ENCODE data around the gene SLC45A3. TPM values are rescaled to one million over a fixed set of nuclear protein-coding genes. Genes with fewer than 3 reads are reported as not detected.
A peak's percentile ranks its signal among the peaks of the same experiment; 100 is the strongest.

SLC45A3 gene
- total RNA-seq, 1 experiment from 2014 or later = 16.7 TPM

DNA sequence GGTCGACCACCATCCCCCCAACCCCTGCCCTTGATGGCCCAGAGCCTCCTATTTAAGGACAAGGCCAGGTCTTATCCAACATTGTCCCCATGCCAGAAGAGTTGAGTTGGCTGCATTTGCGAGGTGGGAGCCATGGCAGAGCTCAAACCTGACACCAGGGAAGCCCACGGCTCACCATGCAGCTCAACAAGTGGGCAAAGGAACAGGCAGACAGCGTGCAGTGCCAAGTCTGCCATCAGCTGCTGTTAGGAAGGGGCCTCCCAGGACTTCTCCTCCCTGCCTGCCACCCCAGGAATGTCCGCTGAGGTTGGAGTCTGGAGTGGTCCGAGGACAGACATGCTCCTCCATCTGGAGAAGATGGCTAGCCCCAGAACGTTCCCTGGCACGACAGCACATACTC is 19.9 kb downstream of the SLC45A3 start:
- no peak overlapping the region for H3K23ac ChIP-seq (ENCODE audit: insufficient read length, low read depth, low read length)
- H3K14ac ChIP-seq (ENCODE audit: insufficient read depth, low read length) = no peak overlapping the region; the same call in 1 of the 2 replicates
- no peaks in the 10 kb centered on the region for H3K9me3 Mint-ChIP-seq
- H4K91ac ChIP-seq (ENCODE audit: insufficient read length, low read depth, low read length) = no peak overlapping the region
- peak overlapping the region in 2 of 3 experiments; percentile 72 to 89; a peak in 3 of 7 replicates for H3K27ac Mint-ChIP-seq
- H2BK12ac ChIP-seq (ENCODE audit: insufficient read length, low read depth, low read length) = no peak overlapping the region
- no peak overlapping the region for H2BK120ac ChIP-seq (ENCODE audit: low read depth, low read length, poor library complexity, severe bottlenecking)
- H3K27me3 Mint-ChIP-seq (ENCODE audit: low read depth) = no peaks in the 10 kb centered on the region
- no peak for DNase-seq
- H3K23me2 ChIP-seq (ENCODE audit: insufficient read length, low read depth, low read length, poor library complexity, severe bottlenecking) = no peaks in the 10 kb centered on the region
- H3K4me1 Mint-ChIP-seq = peaks cover 42 to 46% of the 10 kb centered on the region in 2 experiments
- H3K27ac ChIP-seq (ENCODE audit: insufficient read length, low read depth, low read length) = no peak overlapping the region
- H2AFZ ChIP-seq (ENCODE audit: low read length) = no peak overlapping the region
- no peak overlapping the region for H4K8ac ChIP-seq (replicated peaks; ENCODE audit: insufficient read length, low read depth, low read length)
- no peaks in the 10 kb centered on the region for H3K9me3 ChIP-seq (ENCODE audit: control insufficient read depth, low read depth, low read length)
- H3K79me2 ChIP-seq (ENCODE audit: insufficient read depth, low read length) = no peaks in the 10 kb centered on the region
- no peak overlapping the region for H2BK5ac ChIP-seq (ENCODE audit: insufficient read length, low read length)
- no peak overlapping the region for H3T11ph ChIP-seq (ENCODE audit: low read length)
- no peak overlapping the region for H3K9ac ChIP-seq (ENCODE audit: extremely low read depth, insufficient read length, low read length)
- H2BK20ac ChIP-seq (ENCODE audit: low read depth, low read length, poor library complexity, severe bottlenecking) = no peak overlapping the region
- H3K4ac ChIP-seq (ENCODE audit: low read depth, low read length) = no peak overlapping the region
- H4K5ac ChIP-seq (ENCODE audit: insufficient read length, low read depth, low read length) = no peak overlapping the region
- H4K20me1 ChIP-seq (ENCODE audit: control insufficient read depth, insufficient read depth, insufficient read length) = no peaks in the 10 kb centered on the region
- H2BK15ac ChIP-seq (ENCODE audit: low read depth, low read length) = no peak overlapping the region
- H3K4me1 ChIP-seq (ENCODE audit: insufficient read depth, low read length) = peaks cover 2% of the 10 kb centered on the region; the same call in 1 of the 2 replicates
- H3K36me3 Mint-ChIP-seq (ENCODE audit: insufficient read depth in 1 of 3, low read depth in 3 of 3) = peaks cover 4 to 40% (median 33%) of the 10 kb centered on the region in 3 experiments; a peak in 6 of 7 replicates
- H3K56ac ChIP-seq (ENCODE audit: insufficient read length, low read depth, low read length) = no peak overlapping the region
- WGBS (ENCODE audit: extremely low coverage, insufficient read length, low lambda C conversion rate) = no CpG with 5 or more reads among the region's 8 CpGs
- H3K4me2 ChIP-seq (ENCODE audit: insufficient read depth, insufficient read length, low read length) = no peak overlapping the region
- no peak overlapping the region for H2AK5ac ChIP-seq (ENCODE audit: insufficient read length, low read length)
- no peak overlapping the region for H3K18ac ChIP-seq (ENCODE audit: insufficient read length, low read depth, low read length)
- TF ChIP-seq, protein P1, sequence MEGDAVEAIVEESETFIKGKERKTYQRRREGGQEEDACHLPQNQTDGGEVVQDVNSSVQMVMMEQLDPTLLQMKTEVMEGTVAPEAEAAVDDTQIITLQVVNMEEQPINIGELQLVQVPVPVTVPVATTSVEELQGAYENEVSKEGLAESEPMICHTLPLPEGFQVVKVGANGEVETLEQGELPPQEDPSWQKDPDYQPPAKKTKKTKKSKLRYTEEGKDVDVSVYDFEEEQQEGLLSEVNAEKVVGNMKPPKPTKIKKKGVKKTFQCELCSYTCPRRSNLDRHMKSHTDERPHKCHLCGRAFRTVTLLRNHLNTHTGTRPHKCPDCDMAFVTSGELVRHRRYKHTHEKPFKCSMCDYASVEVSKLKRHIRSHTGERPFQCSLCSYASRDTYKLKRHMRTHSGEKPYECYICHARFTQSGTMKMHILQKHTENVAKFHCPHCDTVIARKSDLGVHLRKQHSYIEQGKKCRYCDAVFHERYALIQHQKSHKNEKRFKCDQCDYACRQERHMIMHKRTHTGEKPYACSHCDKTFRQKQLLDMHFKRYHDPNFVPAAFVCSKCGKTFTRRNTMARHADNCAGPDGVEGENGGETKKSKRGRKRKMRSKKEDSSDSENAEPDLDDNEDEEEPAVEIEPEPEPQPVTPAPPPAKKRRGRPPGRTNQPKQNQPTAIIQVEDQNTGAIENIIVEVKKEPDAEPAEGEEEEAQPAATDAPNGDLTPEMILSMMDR (conservative IDR thresholded peaks at IDR 0.05) = no peak
- no peaks in the 10 kb centered on the region for H3K79me1 ChIP-seq (ENCODE audit: insufficient read depth, low read depth, low read length, poor library complexity, severe bottlenecking)
- H3K27me3 ChIP-seq (ENCODE audit: insufficient read depth, low read length) = no peaks in the 10 kb centered on the region
- H3K4me3 Mint-ChIP-seq = no peak overlapping the region; a peak in 1 of 5 replicates
